GM23338 (cell line): Measurements from ENCODE around the gene MYRF. TPM values are rescaled to one million over a fixed set of nuclear protein-coding genes. Genes with fewer than 3 reads are reported as not detected.

Source experiments
- ATAC-seq: fragments of 200-7000 bp; cut with Tn5 transposase; 3 replicates; pipeline ENCODE4 v1.9.1; 2020
- DNase-seq: peaks from one replicate; pipeline ENCODE4 v3.0.0-alpha.2; 2015; ENCODE audit warnings: low spot score
- H2AFZ ChIP-seq: fragments of 200-600 bp; sonication (generic); 2 replicates; pipeline ENCODE4 v1.8.0; 2016; ENCODE audit warnings: antibody characterized with exemption, mild to moderate bottlenecking, moderate library complexity
- H3F3A ChIP-seq: fragments of 200-600 bp; sonication (generic); replicated peaks from 2 replicates; pipeline ENCODE4 v1.8.0; 2017; ENCODE audit warnings: antibody characterized with exemption, mixed run types, low read depth
- H3K27ac ChIP-seq: fragments of 200-600 bp; sonication (generic); 2 replicates; pipeline ENCODE4 v1.6.1; 2016; ENCODE audit warnings: low read depth
- H3K27me3 ChIP-seq: fragments of 200-600 bp; sonication (generic); 2 replicates; pipeline ENCODE4 v1.8.0; 2016; ENCODE audit warnings: mild to moderate bottlenecking, mixed run types, moderate library complexity; ENCODE audit not compliant: insufficient read depth
- H3K36me3 ChIP-seq: fragments of 200-600 bp; sonication (generic); 2 replicates; pipeline ENCODE4 v1.8.0; 2016; ENCODE audit warnings: mild to moderate bottlenecking; ENCODE audit not compliant: insufficient read depth
- H3K4me1 ChIP-seq: fragments of 200-600 bp; sonication (generic); 2 replicates; pipeline ENCODE4 v1.8.0; 2016; ENCODE audit warnings: mild to moderate bottlenecking, moderate library complexity; ENCODE audit not compliant: insufficient read depth
- H3K4me2 ChIP-seq: fragments of 200-600 bp; sonication (generic); 2 replicates; pipeline ENCODE4 v1.7.1; 2017; ENCODE audit warnings: mixed run types
- H3K4me3 ChIP-seq: fragments of 200-600 bp; sonication (generic); 2 replicates; pipeline ENCODE4 v1.6.1; 2016; ENCODE audit warnings: mixed run types
- H3K79me2 ChIP-seq: fragments of 200-600 bp; sonication (generic); replicated peaks from 2 replicates; pipeline ENCODE4 v1.8.0; 2017; ENCODE audit warnings: mild to moderate bottlenecking; ENCODE audit not compliant: insufficient read depth
- H3K9me2 ChIP-seq: fragments of 200-600 bp; sonication (generic); 2 replicates; pipeline ENCODE4 v1.8.0; 2017; ENCODE audit not compliant: insufficient read depth
- H4K20me1 ChIP-seq: fragments of 200-600 bp; sonication (generic); replicated peaks from 2 replicates; pipeline ENCODE4 v1.8.0; 2017; ENCODE audit warnings: mild to moderate bottlenecking; ENCODE audit not compliant: insufficient read depth
- H3K27ac Mint-ChIP-seq: 2 replicates; pipeline ENCODE4 v1.8.0; 2020; ENCODE audit warnings: inconsistent platforms, mild to moderate bottlenecking, moderate library complexity, mixed read lengths
- H3K27me3 Mint-ChIP-seq: 3 replicates; pipeline ENCODE4 v1.8.0; 2022; ENCODE audit warnings: low read depth, mild to moderate bottlenecking, moderate library complexity, mixed read lengths, inconsistent platforms; ENCODE audit not compliant: insufficient read depth, poor library complexity
- H3K36me3 Mint-ChIP-seq: 3 replicates; pipeline ENCODE4 v1.8.0; 2021; ENCODE audit warnings: low read depth, mild to moderate bottlenecking, inconsistent platforms, moderate library complexity, mixed read lengths
- H3K4me1 Mint-ChIP-seq: 3 replicates; pipeline ENCODE4 v1.8.0; 2020; ENCODE audit warnings: mild to moderate bottlenecking, inconsistent platforms, mixed read lengths
- H3K4me3 Mint-ChIP-seq: 3 replicates; pipeline ENCODE4 v1.8.0; 2021; ENCODE audit warnings: moderate library complexity, mild to moderate bottlenecking, inconsistent platforms, mixed read lengths
- H3K9me3 Mint-ChIP-seq: 3 replicates; pipeline ENCODE4 v1.8.0; 2020; ENCODE audit warnings: moderate library complexity, mild to moderate bottlenecking, inconsistent platforms, mixed read lengths
- EZH2phosphoT487 ChIP-seq: fragments of 200-600 bp; sonication (generic); IDR thresholded peaks from one replicate; pipeline ENCODE4 v1.8.1; 2018; ENCODE audit warnings: antibody characterized with exemption; ENCODE audit not compliant: unreplicated experiment
- JUNB ChIP-seq: IDR thresholded peaks from one replicate; pipeline ENCODE4 v1.6.1; 2016; ENCODE audit warnings: antibody characterized with exemption; ENCODE audit not compliant: unreplicated experiment
- NANOG ChIP-seq: IDR thresholded peaks from 2 replicates; pipeline ENCODE4 v1.6.1; 2016; ENCODE audit warnings: antibody characterized with exemption, borderline replicate concordance
- POLR2AphosphoS5 ChIP-seq: IDR thresholded peaks from 2 replicates; pipeline ENCODE4 v1.6.1; 2016; ENCODE audit warnings: antibody characterized with exemption, low read depth
- STAT1 ChIP-seq: IDR thresholded peaks from one replicate; pipeline ENCODE4 v1.6.1; 2016; ENCODE audit warnings: antibody characterized with exemption; ENCODE audit not compliant: unreplicated experiment
- ZNF331 ChIP-seq: fragments of 250-450 bp; sonication (Bioruptor Pico); IDR thresholded peaks from 2 replicates; pipeline ENCODE4 v1.5.0; 2020; ENCODE audit warnings: low read depth, mild to moderate bottlenecking, moderate library complexity
- polyA plus RNA-seq: library from polyadenylated mRNA; unstranded; fragments of >200 nt; fragmentation: Nextera tagmentation; extraction: Ambion mirVana; gene quantifications from 2 replicates; pipeline ENCODE4 v1.2.1, GENCODE V29; 2016
- total RNA-seq: library from RNA; depleted of rRNA; stranded (reverse); fragments of >200 nt; shearing (Covaris generic); gene quantifications from 2 replicates; pipeline ENCODE4 v1.2.3, GENCODE V29; 2014
- TF ChIP-seq, protein P1 (sequence below), 2 experiments: fragments of 200-600 bp in 1 of 2; sonication (generic) in 1 of 2; conservative IDR thresholded peaks; 2 replicates each; pipeline versions ENCODE4 v1.5.1 to v1.6.1; 2016 to 2017; ENCODE audit warnings: antibody characterized with exemption in 2 of 2, low read depth in 2 of 2, mild to moderate bottlenecking in 2 of 2, moderate library complexity in 1 of 2
- TF ChIP-seq, protein P2 (sequence below): IDR thresholded peaks from 2 replicates; pipeline ENCODE4 v1.6.1; 2016; ENCODE audit warnings: antibody characterized with exemption
- TF ChIP-seq, protein P3 (sequence below): IDR thresholded peaks from one replicate; pipeline ENCODE4 v1.6.1; 2018; ENCODE audit warnings: antibody characterized with exemption; ENCODE audit not compliant: unreplicated experiment

Gene MYRF
- total and polyA plus RNA-seq, 2 experiments from 2014 or later = 1.9 to 5.5 TPM

- Mint-ChIP-seq H3K27ac (no peak overlapping the region), H3K9me3 (no peaks in the 10 kb centered on the region), H3K36me3 (no peaks in the 10 kb centered on the region; the same call in 2 of the 3 replicates), H3K4me1 (peaks cover 14% of the 10 kb centered on the region), H3K4me3 (no peak overlapping the region), H3K27me3 (peaks cover 18% of the 10 kb centered on the region)
- no peaks in the 10 kb centered on the region for H3K36me3 ChIP-seq
- DNase-seq = peak; percentile 87
- TF ChIP-seq, protein P1, sequence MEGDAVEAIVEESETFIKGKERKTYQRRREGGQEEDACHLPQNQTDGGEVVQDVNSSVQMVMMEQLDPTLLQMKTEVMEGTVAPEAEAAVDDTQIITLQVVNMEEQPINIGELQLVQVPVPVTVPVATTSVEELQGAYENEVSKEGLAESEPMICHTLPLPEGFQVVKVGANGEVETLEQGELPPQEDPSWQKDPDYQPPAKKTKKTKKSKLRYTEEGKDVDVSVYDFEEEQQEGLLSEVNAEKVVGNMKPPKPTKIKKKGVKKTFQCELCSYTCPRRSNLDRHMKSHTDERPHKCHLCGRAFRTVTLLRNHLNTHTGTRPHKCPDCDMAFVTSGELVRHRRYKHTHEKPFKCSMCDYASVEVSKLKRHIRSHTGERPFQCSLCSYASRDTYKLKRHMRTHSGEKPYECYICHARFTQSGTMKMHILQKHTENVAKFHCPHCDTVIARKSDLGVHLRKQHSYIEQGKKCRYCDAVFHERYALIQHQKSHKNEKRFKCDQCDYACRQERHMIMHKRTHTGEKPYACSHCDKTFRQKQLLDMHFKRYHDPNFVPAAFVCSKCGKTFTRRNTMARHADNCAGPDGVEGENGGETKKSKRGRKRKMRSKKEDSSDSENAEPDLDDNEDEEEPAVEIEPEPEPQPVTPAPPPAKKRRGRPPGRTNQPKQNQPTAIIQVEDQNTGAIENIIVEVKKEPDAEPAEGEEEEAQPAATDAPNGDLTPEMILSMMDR (conservative IDR thresholded peaks at IDR 0.05; ENCODE audit: low read depth in 2 of 2) = peak; percentile 78 to 97
- TF ChIP-seq NANOG (no peak), STAT1 (no peak), ZNF331 (CRISPR knock-in tag) (no peak), JUNB (no peak), EZH2phosphoT487 (no peak), POLR2AphosphoS5 (no peak)
- TF ChIP-seq, protein P2, sequence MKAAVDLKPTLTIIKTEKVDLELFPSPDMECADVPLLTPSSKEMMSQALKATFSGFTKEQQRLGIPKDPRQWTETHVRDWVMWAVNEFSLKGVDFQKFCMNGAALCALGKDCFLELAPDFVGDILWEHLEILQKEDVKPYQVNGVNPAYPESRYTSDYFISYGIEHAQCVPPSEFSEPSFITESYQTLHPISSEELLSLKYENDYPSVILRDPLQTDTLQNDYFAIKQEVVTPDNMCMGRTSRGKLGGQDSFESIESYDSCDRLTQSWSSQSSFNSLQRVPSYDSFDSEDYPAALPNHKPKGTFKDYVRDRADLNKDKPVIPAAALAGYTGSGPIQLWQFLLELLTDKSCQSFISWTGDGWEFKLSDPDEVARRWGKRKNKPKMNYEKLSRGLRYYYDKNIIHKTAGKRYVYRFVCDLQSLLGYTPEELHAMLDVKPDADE = no peak
- TF ChIP-seq, protein P3, sequence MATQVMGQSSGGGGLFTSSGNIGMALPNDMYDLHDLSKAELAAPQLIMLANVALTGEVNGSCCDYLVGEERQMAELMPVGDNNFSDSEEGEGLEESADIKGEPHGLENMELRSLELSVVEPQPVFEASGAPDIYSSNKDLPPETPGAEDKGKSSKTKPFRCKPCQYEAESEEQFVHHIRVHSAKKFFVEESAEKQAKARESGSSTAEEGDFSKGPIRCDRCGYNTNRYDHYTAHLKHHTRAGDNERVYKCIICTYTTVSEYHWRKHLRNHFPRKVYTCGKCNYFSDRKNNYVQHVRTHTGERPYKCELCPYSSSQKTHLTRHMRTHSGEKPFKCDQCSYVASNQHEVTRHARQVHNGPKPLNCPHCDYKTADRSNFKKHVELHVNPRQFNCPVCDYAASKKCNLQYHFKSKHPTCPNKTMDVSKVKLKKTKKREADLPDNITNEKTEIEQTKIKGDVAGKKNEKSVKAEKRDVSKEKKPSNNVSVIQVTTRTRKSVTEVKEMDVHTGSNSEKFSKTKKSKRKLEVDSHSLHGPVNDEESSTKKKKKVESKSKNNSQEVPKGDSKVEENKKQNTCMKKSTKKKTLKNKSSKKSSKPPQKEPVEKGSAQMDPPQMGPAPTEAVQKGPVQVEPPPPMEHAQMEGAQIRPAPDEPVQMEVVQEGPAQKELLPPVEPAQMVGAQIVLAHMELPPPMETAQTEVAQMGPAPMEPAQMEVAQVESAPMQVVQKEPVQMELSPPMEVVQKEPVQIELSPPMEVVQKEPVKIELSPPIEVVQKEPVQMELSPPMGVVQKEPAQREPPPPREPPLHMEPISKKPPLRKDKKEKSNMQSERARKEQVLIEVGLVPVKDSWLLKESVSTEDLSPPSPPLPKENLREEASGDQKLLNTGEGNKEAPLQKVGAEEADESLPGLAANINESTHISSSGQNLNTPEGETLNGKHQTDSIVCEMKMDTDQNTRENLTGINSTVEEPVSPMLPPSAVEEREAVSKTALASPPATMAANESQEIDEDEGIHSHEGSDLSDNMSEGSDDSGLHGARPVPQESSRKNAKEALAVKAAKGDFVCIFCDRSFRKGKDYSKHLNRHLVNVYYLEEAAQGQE = no peak
- H3K4me1 ChIP-seq = peaks cover 11% of the 10 kb centered on the region
- no peak overlapping the region for H3K27ac ChIP-seq
- H3K27me3 ChIP-seq = peaks cover 15% of the 10 kb centered on the region
- H3K4me3 ChIP-seq = no peak overlapping the region
- no peaks in the 10 kb centered on the region for H3K79me2 ChIP-seq
- no peak overlapping the region for H3K4me2 ChIP-seq
- H3K9me2 ChIP-seq = no peaks in the 10 kb centered on the region
- peak; percentile 79 for ATAC-seq
- 0 out of 2 replicates have a peak overlapping the region, but pooled peaks have one; percentile 43 for H2AFZ ChIP-seq
- peaks cover 3% of the 10 kb centered on the region; the same call in 1 of the 2 replicates for H4K20me1 ChIP-seq
- peaks cover 4% of the 10 kb centered on the region; the same call in 1 of the 2 replicates for H3F3A ChIP-seq
Measured at GRCh38 chr11:61747192-61747966, 5.1 kb upstream of the MYRF start.
